IMR-90 (cell line): ENCODE measurements around the gene NR1H4.

Source experiments
- POLR2A ChIP-seq: IDR thresholded peaks from 2 replicates; pipeline ENCODE4 v1.6.1; 2012; ENCODE audit warnings: mild to moderate bottlenecking, low read depth, low read length
- RAD21 ChIP-seq: IDR thresholded peaks from 2 replicates; pipeline ENCODE4 v1.6.1; 2012; ENCODE audit warnings: low read length, improper control_type of control experiment
- RFX5 ChIP-seq: IDR thresholded peaks from 2 replicates; pipeline ENCODE4 v1.8.0; 2012; ENCODE audit warnings: low read depth, mild to moderate bottlenecking, low read length, moderate library complexity
- TF ChIP-seq, protein P1 (sequence below): conservative IDR thresholded peaks from 2 replicates; pipeline ENCODE4 v1.5.1; 2012; ENCODE audit warnings: mild to moderate bottlenecking, low read depth, low read length, improper control_type of control experiment

DNA sequence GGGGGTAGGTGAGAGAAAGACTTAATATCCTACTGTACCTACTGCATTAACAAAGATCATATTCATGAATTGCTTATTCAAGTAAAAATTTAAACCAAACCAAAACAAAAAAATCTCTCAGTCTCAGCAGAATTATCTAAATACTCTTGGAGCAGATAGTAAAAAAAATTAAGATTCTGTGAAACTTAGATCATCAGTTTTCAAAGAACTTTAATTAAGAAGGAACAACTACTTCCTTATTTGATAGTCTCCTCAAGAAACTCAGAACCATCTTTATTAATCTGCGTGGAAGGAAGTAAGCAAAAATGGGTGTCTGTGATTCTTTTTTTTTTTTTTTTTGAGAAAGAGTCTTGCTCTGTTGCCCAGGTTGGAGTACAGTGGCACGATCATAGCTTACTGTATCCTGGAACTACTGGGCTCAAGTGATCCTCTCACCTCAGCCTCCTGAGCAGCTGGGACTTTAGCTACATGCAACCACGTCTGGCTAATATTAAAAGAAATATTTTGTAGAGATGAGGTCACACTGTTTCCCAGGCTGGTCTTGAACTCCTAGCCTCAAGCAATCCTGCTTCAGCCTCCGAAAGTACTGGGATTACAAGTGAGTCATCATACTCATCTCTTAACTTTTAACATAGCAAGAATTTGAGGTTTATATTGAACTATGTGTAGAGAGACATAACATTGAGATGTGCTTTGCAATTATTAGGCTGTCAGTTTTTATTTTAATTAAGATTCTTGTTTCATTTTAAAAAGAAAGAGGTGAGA lies 137.2 kb downstream of the NR1H4 start:
- TF ChIP-seq POLR2A (no peak), RFX5 (no peak), RAD21 (no peak)
- TF ChIP-seq, protein P1, sequence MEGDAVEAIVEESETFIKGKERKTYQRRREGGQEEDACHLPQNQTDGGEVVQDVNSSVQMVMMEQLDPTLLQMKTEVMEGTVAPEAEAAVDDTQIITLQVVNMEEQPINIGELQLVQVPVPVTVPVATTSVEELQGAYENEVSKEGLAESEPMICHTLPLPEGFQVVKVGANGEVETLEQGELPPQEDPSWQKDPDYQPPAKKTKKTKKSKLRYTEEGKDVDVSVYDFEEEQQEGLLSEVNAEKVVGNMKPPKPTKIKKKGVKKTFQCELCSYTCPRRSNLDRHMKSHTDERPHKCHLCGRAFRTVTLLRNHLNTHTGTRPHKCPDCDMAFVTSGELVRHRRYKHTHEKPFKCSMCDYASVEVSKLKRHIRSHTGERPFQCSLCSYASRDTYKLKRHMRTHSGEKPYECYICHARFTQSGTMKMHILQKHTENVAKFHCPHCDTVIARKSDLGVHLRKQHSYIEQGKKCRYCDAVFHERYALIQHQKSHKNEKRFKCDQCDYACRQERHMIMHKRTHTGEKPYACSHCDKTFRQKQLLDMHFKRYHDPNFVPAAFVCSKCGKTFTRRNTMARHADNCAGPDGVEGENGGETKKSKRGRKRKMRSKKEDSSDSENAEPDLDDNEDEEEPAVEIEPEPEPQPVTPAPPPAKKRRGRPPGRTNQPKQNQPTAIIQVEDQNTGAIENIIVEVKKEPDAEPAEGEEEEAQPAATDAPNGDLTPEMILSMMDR: no peak
